Sigmoid colon (tissue), 4 donors: Measurements from ENCODE around the gene PDE4D.

Experiments used
- CTCF ChIP-seq, 4 experiments: fragments of 450-650 bp in 3 of 4; fragments of 200-600 bp in 1 of 4; IDR thresholded peaks; one replicate each; pipeline ENCODE4 v1.5.1; 2016 to 2019; ENCODE audit warnings: antibody characterized with exemption in 4 of 4, mild to moderate bottlenecking in 3 of 4, moderate library complexity in 2 of 4
- EP300 ChIP-seq, 4 donors: sonication (generic); formaldehyde crosslinking; IDR thresholded peaks; one replicate each; pipeline ENCODE4 v1.6.1; 2017; ENCODE audit warnings: antibody characterized with exemption in 4 of 4
- POLR2A ChIP-seq, 2 donors: fragments of 450-650 bp; IDR thresholded peaks; one replicate each; pipeline ENCODE4 v1.6.1; 2016; ENCODE audit warnings: antibody characterized with exemption in 2 of 2, mild to moderate bottlenecking in 2 of 2, moderate library complexity in 2 of 2
- POLR2AphosphoS5 ChIP-seq, 4 donors: sonication (generic); formaldehyde crosslinking; IDR thresholded peaks; one replicate each; pipeline ENCODE4 v1.6.1; 2017; ENCODE audit warnings: antibody characterized with exemption in 4 of 4

DNA sequence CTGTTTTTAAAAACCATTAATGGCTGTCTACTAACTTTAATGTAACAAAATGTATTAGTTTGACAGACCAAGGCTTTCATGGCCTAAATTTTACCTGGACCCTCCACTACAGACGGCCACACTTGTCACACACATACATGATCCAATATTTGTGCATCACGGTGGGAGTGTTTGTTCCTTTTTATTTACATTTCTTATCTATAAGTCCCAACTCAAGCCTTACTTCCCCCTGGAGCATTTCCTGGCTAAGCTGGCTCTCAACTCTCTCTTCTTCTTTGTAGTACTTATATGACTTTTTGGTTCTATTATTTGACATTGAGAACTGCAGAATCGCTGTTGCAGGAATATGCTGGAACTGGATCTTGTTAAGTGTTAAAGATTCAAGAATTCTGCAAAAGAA, 776.2 kb downstream of the PDE4D start:
- no peak for TF ChIP-seq CTCF (IDR thresholded peaks at IDR 0.05)
- TF ChIP-seq EP300 (IDR thresholded peaks at IDR 0.05), result no peak
- no peak for TF ChIP-seq POLR2A (IDR thresholded peaks at IDR 0.05)
- TF ChIP-seq POLR2AphosphoS5 (IDR thresholded peaks at IDR 0.05), result no peak
